AG04450 (cell line): ENCODE measurements around the gene CADPS2. TPM values are rescaled to one million over a fixed set of nuclear protein-coding genes. Genes with fewer than 3 reads are reported as not detected.

Experiments used
- CTCF ChIA-PET: fragments of 300-600, 350-600 bp; formaldehyde crosslinking; extraction: SDS; loops from one replicate; lab custom pipeline; 2022; ENCODE audit warnings: antibody characterized with exemption, inconsistent platforms; lab: Charles Lee
- POLR2A ChIA-PET: fragments of 350-600 bp; formaldehyde crosslinking; extraction: SDS; loops from one replicate; lab custom pipeline; 2021; ENCODE audit warnings: antibody characterized with exemption, inconsistent platforms; lab: Yijun Ruan, JAX
- DNase-seq: peaks from one replicate; pipeline ENCODE4 v3.0.0-alpha.2; 2011; ENCODE audit warnings: low read depth, low spot score
- H3K27ac ChIP-seq: one replicate; pipeline ENCODE4 v1.5.1; 2012; ENCODE audit warnings: low read depth, low read length, control low read depth
- H3K27me3 ChIP-seq: one replicate; pipeline ENCODE4 v1.6.0; 2012; ENCODE audit warnings: low read length; ENCODE audit not compliant: control insufficient read depth, insufficient read depth
- H3K4me3 ChIP-seq: 2 replicates; pipeline ENCODE4 v1.5.1; 2011; ENCODE audit warnings: mild to moderate bottlenecking, low read depth, low read length, control low read depth
- H3K9me3 ChIP-seq: 2 replicates; pipeline ENCODE4 v1.5.1; 2012; ENCODE audit warnings: low read length; ENCODE audit not compliant: control insufficient read depth, insufficient read depth
- CTCF ChIP-seq: IDR thresholded peaks from 2 replicates; pipeline ENCODE4 v1.5.1; 2011; ENCODE audit warnings: low read depth, low read length, control low read depth, inconsistent platforms
- polyA plus RNA-seq: library from polyadenylated mRNA; depleted of rRNA; stranded (reverse); fragments of >200 nt; gene quantifications from 2 replicates; pipeline ENCODE4 v1.2.3, GENCODE V29; 2011

Gene CADPS2
- polyA plus RNA-seq, 1 experiment: 0.41 TPM

GRCh38 chr7:122833888-122834570, 52.2 kb downstream of the CADPS2 start:
- CTCF ChIA-PET: no interaction called here
- POLR2A ChIA-PET: no interaction called here
- H3K27me3 ChIP-seq: no peaks in the 10 kb centered on the region
- no peak overlapping the region for H3K4me3 ChIP-seq
- no peak overlapping the region for H3K27ac ChIP-seq
- peaks cover 8% of the 10 kb centered on the region for H3K9me3 ChIP-seq
- DNase-seq: no peak
- no peak for TF ChIP-seq CTCF

GRCh38 chr7:122831436-122831835, 54.8 kb downstream of the CADPS2 start:
- Histone ChIP-seq H3K27ac (no peak overlapping the region), H3K9me3 (peaks cover 8% of the 10 kb centered on the region), H3K4me3 (no peak overlapping the region), H3K27me3 (no peaks in the 10 kb centered on the region)
- no peak for TF ChIP-seq CTCF
- DNase-seq: no peak
- CTCF ChIA-PET: no interaction called here
- POLR2A ChIA-PET: no interaction called here

GRCh38 chr7:122829962-122830361, 56.3 kb downstream of the CADPS2 start:
- no peak overlapping the region for H3K4me3 ChIP-seq
- no peak for TF ChIP-seq CTCF
- CTCF ChIA-PET: no interaction called here

GRCh38 chr7:122827763-122828162, 58.5 kb downstream of the CADPS2 start:
- no peak for DNase-seq
- CTCF ChIA-PET: no interaction called here
- POLR2A ChIA-PET: no interaction called here
- Histone ChIP-seq H3K4me3 (no peak overlapping the region), H3K27me3 (no peaks in the 10 kb centered on the region), H3K27ac (no peak overlapping the region), H3K9me3 (no peaks in the 10 kb centered on the region)
- no peak for TF ChIP-seq CTCF

More at GRCh38 chr7:122829962-122830361, 56.3 kb downstream of the CADPS2 start:
- no peaks in the 10 kb centered on the region for H3K27me3 ChIP-seq
- H3K27ac ChIP-seq: no peak overlapping the region
- DNase-seq: no peak
- POLR2A ChIA-PET: no interaction called here
- H3K9me3 ChIP-seq: peaks cover 8% of the 10 kb centered on the region

GRCh38 chr7:122813845-122814244, 72.4 kb downstream of the CADPS2 start:
- no peak for DNase-seq

More at GRCh38 chr7:122813845-122814244, 72.4 kb downstream of the CADPS2 start:
- no peaks in the 10 kb centered on the region for H3K9me3 ChIP-seq
- no peak for TF ChIP-seq CTCF
- H3K27ac ChIP-seq: no peak overlapping the region
- no peaks in the 10 kb centered on the region for H3K27me3 ChIP-seq
- H3K4me3 ChIP-seq: no peak overlapping the region
- ChIA-PET CTCF (no interaction called here), POLR2A (no interaction called here)
